HG03571 (cell line): Measurements from ENCODE around the gene ANKRD35.
A peak's percentile ranks its signal among the peaks of the same experiment; 100 is the strongest.
"Not testable (repeated sequence)": the region's sequence is repeated elsewhere in the genome, so short reads cannot be mapped to it uniquely, and the experiment has no call there.

ENCODE experiments used
- ATAC-seq: cut with Tn5 transposase; IDR thresholded peaks from one replicate; pipeline ENCODE4 v1.9.1; 2021; ENCODE audit not compliant: unreplicated experiment

Gene ANKRD35

DNA sequence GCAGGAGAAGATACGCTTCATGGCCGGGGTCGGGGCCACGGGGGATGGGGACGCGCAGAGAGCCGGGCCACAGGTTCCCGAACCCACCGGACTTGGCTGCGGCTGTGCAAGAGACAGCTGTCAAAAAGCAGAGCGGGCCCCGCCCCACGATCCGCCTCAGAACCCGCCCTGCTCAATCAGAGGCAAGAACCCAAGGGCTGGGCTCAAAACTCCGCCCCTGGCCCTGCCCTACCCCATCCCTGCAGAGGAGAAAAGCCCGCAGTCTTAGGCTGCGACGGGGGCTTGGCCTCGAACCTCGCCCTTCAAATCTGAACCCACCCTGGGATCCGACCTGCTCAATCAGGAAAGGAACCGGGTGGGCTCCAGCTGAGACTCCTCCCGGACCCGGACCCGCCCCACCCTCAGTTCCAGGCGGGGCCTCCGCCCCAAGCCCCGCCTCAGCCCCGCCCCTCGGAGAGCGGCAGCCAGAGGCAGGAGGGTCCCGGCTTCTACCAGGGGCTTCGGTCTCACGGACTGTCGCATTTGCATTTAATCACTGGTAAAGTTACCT is at the start of gene ANKRD35:
Gene ANKRD35 (minus strand): TSS at position 129 of the 550 bp plus-strand sequence. CDS start 108 bp downstream, at position 21.
- peak; percentile 96 for ATAC-seq

- ATAC-seq: not testable (repeated sequence)
Measured at GRCh38 chr1:145932522-145933009, 46.9 kb upstream of the ANKRD35 start.

GRCh38 chr1:145927916-145928643 is 42.4 kb upstream of the ANKRD35 start:
- ATAC-seq: no peak

- peak; percentile 95 for ATAC-seq
Measured at GRCh38 chr1:145927063-145927886, 41.6 kb upstream of the ANKRD35 start, which contains the start of gene RBM8A. RBM8A (minus strand) TSS chr1:145927484; CDS start chr1:145927426, 58 bp downstream.

DNA sequence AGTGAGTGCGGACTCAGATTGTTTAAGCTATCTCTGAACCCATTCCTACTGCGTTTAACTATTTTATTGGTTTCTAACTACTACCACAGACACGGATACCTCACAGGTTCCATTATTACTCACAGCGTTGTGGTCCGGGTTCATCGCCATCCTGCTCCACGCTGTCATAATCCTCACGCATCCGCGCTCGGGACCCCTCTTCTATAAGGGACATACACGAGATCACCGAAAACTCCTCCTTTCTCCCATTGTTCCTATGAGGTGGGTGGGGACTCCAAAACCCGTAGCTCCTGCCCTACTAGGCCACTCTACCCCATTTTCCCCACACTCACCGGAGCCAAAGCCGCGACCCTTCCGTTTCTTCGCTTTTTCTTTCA is 41.0 kb upstream of the ANKRD35 start:
- peak; percentile 2 for ATAC-seq

GRCh38 chr1:145922266-145922665 is 36.6 kb upstream of the ANKRD35 start:
- no peak for ATAC-seq

DNA sequence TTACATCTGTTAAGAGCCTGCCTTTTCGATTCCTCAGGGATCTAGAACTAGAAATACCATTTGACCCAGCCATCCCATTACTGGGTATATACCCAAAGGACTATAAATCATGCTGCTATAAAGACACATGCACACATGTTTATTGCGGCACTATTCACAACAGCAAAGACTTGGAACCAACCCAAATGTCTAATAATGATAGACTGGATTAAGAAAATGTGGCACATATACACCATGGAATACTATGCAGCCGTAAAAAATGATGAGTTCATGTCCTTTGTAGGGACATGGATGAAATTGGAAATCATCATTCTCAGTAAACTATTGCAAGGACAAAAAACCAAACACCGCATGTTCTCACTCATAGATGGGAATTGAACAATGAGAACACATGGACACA is 34.6 kb upstream of the ANKRD35 start:
- not testable (repeated sequence) for ATAC-seq

DNA sequence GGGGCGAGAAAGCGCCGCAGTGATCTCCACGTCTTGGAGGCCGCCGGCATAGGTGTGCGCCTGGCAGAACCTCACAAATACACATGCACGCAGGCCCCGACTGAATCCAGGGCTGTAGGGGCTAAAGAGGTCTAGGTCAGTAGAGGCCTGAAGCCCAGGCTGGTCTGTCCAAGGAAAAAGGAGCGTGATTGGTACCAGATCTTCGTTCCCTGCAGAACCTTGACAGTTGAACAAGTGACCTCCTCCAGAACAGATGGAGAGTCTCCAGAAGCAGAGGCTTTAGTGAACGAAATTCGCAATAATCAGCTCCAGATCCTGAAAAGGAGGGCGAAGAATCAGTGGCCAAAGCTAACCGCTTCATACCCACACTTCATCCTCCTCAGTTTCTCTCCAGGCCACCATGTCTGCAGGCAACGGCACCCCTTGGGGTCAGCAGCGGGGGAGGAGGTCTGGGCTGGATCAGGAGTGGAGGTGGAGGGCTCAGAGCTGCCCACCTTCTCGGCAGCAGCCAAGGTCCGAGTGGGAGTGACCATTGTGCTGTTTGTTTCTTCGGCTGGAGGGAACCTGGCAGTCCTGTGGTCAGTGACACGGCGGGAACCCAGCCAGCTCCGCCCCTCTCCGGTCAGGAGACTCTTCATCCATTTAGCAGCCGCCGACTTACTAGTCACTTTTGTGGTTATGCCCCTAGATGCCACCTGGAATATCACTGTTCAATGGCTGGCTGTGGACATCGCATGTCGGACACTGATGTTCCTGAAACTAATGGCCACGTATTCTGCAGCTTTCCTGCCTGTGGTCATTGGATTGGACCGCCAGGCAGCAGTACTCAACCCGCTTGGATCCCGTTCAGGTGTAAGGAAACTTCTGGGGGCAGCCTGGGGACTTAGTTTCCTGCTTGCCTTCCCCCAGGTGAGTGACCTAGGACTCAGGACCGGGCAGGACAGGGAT is 33.6 kb upstream of the ANKRD35 start:
- ATAC-seq: peak; percentile 10

GRCh38 chr1:145918144-145918991 is 32.7 kb upstream of the ANKRD35 start, which contains the start of gene PEX11B:
PEX11B (minus strand) TSS chr1:145918717; CDS start chr1:145918688, 29 bp downstream.
- ATAC-seq: peak; percentile 80

DNA sequence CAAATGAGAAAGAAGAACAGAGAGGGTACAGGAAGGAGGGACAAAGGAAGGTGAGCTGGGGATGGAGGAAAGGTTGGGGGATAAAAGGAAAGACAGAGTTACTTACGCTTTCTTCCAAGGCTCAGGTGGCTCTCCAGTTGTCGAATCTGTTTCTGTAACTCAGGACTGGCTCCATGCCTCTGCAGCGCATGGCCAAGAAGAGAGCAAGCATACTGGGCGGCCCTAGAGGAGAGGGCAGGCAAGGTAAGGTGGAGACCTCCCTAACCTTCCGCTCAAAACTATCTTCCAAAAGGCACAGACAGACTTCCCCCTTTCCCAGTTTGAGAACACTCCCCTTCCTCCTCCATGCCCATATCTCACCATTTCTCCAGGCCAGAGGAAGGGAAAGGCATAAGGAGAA is 31.9 kb upstream of the ANKRD35 start:
- ATAC-seq: no peak

DNA sequence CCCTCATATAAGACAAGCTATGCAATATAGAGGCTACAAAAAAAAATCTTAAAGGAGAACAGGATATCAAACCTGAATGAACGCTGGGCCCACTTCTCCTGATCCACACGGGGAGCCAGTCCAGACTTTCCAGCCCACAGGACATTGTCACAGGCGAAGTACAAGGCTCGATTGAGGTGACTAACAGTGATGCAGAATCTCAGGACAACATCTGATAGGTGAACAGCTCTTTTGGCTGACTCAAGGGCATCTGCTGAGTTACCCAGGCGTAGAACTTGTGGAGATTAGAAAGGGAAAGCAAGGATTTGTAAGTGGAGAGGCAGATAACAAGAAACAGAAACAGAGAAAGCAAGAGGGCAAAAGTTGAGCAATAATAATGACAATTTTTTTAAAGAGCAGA is 31.1 kb upstream of the ANKRD35 start:
- ATAC-seq: no peak

DNA sequence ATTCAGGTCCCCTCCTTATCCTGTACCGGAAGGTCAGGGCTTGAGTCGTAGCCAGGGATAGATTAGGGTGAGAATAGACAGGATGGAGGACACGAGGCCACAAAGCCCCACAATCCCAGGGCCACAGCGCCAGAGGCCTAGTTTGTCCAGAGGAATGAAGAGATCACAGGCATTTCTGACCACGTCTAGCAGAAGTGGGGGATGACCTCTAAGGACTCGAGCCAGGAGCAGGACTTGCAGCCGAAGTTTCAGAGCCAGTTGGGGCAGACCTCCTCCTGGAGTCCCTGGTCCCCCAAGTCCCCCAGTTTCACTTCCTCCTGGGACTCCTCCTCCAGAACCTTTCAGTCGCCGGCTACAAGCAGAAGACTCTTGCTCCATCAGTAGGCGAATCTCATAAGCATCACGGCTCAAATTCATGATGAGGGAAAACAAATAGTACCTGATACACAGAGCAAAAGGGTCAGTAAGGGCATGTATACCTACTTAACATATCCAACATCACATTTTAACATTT is 26.5 kb upstream of the ANKRD35 start:
- ATAC-seq: no peak

DNA sequence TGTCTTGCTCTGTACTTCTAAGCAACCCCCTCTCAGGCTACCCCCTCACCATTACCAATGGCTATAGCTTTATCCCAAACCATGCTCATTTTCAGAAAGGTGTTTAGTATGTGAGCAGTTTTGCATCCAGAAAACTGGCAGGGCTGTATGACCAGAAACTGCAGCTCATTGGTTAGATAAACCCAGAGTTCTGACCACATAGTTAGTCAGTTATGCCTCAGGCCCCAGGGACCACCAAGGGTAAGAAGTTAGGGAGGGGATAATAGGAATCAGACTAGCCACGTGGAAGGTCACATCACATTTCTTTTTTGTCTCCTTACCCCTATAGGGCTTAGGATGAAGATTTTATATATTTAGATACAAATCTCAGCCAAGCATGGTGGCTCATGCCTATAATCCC is 23.0 kb upstream of the ANKRD35 start:
- no peak for ATAC-seq

DNA sequence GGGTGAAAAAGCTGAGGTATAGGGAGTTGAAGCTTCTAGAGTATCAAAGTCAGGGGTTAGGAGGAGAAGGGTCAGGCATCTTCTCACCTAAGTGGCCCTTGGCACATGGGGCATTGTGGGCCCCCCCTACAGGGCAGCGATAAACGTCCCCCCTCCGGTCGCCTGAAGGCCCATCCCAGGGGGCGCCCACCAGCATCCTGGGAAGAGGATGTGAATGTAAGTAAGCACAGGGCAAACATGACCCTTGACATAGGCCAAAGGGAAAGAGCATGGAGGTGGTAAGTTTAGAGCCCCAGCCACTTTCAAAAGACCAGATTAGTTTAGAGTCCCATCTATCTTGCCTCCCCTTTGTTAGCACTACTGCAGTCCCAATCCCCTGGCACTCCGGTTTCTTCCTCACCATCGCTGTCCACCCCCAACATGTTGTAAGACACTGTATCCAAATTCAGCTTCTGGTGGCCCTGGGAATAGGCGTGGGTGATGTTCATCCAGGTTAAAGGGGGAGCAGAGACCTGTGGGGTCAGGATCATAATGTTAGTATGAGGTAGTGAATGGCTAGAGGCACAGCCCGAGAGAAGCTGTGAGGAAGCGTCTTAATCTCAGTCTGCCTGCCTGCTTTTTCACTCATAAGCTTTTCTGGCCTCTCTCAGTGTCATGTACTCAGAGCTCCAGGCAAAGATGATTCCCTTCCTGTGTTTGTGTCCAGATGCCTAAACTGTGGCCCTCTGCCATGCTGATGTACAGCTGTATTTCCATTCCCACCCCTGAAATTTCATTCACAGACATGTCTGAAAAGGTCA is 21.5 kb upstream of the ANKRD35 start:
- no peak for ATAC-seq

DNA sequence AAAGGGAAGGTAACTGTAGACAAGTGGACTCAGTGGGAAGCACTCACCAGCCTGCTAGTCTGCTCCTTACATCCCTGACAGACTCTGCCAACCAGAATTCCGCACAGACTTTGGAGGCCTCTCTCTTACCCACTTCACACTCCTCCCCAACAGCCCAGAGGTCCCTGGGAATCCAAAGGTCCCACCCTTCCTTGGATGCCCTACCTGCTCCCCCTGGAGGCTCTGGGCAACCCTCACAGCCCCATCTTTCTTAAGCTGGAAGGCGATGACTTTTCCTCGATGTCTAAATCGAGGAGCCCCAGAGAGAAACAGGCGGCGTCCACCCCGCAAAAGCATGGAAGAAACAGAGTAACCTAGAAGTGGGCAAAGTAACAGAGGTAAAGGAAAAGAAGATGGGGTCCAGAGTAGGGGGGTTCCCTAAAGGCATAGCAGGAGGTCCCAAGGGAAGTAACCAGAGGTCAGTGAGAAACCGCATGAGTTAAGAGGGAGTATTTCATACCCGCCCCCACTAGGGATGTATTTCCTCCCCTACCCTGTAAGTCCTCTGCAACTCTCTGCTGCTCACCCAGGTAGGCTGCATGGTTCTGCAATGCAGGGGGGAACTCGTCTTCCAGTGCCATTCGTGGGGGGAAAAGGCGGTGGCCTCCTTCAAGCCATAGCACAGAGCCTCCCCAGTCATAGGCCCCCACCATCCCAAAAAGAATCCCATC is 15.8 kb upstream of the ANKRD35 start:
- ATAC-seq: no peak

DNA sequence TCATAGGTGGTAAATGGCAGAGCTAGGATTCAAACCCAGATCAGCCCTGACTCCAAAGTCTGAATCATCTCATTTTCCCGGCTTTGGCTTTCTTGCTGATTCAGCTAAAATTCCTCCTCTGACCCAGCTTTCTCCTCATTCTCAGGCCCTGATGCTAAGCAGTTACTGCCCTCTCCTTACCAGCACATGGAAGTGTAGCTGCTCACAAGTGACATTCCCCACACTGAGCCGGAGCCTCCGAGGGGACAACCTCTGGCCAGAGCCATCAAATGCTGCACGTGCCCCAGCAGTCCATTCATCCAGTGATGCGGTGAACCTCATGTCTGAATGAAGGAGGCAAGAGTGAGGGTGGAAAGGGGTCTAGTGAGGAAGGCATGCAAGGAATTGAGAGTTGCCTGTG is 13.1 kb upstream of the ANKRD35 start:
- ATAC-seq: no peak

GRCh38 chr1:145897969-145898368 is 12.3 kb upstream of the ANKRD35 start:
- ATAC-seq: no peak

GRCh38 chr1:145895471-145895870 is 9.8 kb upstream of the ANKRD35 start:
- ATAC-seq: no peak
